Glomerular endothelial cell (primary cell): Measurements from ENCODE around the gene NFATC2. TPM values are rescaled to one million over a fixed set of nuclear protein-coding genes. Genes with fewer than 3 reads are reported as not detected.
"Not testable (repeated sequence)": the region's sequence is repeated elsewhere in the genome, so short reads cannot be mapped to it uniquely, and the experiment has no call there.

Experiments used
- DNase-seq: peaks from one replicate; pipeline ENCODE4 v3.0.0-alpha.2; 2011; ENCODE audit warnings: low read depth, low spot score; ENCODE audit errors: extremely low read depth
- total RNA-seq: library from RNA; depleted of rRNA; stranded (reverse); fragments of >200 nt; gene quantifications from 2 replicates; pipeline ENCODE4 v1.2.3, GENCODE V29; 2015

The NFATC2 gene
- total RNA-seq, 1 donor from 2014 or later: 21.6 TPM

- no peak for DNase-seq
Measured at GRCh38 chr20:51482836-51483473, 59.6 kb downstream of the NFATC2 start.

- no peak for DNase-seq
Measured at GRCh38 chr20:51481341-51481914, 61.1 kb downstream of the NFATC2 start.

- DNase-seq: no peak
Measured at GRCh38 chr20:51480507-51481270, 61.8 kb downstream of the NFATC2 start.

GRCh38 chr20:51476106-51476505 is 66.4 kb downstream of the NFATC2 start:
- not testable (repeated sequence) for DNase-seq

GRCh38 chr20:51473771-51474170 is 68.7 kb downstream of the NFATC2 start:
- no peak for DNase-seq

- no peak for DNase-seq
Measured at GRCh38 chr20:51473256-51473655, 69.3 kb downstream of the NFATC2 start.

GRCh38 chr20:51470907-51471411 is 71.6 kb downstream of the NFATC2 start:
- DNase-seq: no peak

GRCh38 chr20:51470499-51470820 is 72.1 kb downstream of the NFATC2 start:
- DNase-seq: no peak

GRCh38 chr20:51469578-51470498 is 72.7 kb downstream of the NFATC2 start:
- no peak for DNase-seq

- no peak for DNase-seq
Measured at GRCh38 chr20:51469046-51469445, 73.5 kb downstream of the NFATC2 start.

GRCh38 chr20:51468636-51469035 is 73.9 kb downstream of the NFATC2 start:
- DNase-seq: no peak

GRCh38 chr20:51467956-51468626 is 74.4 kb downstream of the NFATC2 start:
- no peak for DNase-seq

- no peak for DNase-seq
Measured at GRCh38 chr20:51463998-51464397, 78.5 kb downstream of the NFATC2 start.

- DNase-seq: no peak
Measured at GRCh38 chr20:51463560-51463959, 79.0 kb downstream of the NFATC2 start.

GRCh38 chr20:51462566-51463276 is 79.8 kb downstream of the NFATC2 start:
- DNase-seq: no peak

- not testable (repeated sequence) for DNase-seq
Measured at GRCh38 chr20:51461846-51462245, 80.7 kb downstream of the NFATC2 start.

- no peak for DNase-seq
Measured at GRCh38 chr20:51461306-51461705, 81.2 kb downstream of the NFATC2 start.

- DNase-seq: no peak
Measured at GRCh38 chr20:51460569-51461265, 81.8 kb downstream of the NFATC2 start.

- no peak for DNase-seq
Measured at GRCh38 chr20:51460163-51460562, 82.4 kb downstream of the NFATC2 start.
